GM12878 (cell line): ENCODE measurements around the gene CLSTN2. TPM values are rescaled to one million over a fixed set of nuclear protein-coding genes. Genes with fewer than 3 reads are reported as not detected.

ENCODE experiments used
- ATAC-seq: fragments of 200-7000 bp; cut with Tn5 transposase; 3 replicates; pipeline ENCODE4 v1.9.1; 2020; ENCODE audit warnings: mild to moderate bottlenecking, moderate library complexity
- BruUV-seq: library from RNA; stranded (reverse); fragments of 400-500 nt; replicated peaks from 2 replicates; lab custom pipeline; 2021; lab: Mats Ljungman, UMichigan
- CTCF ChIA-PET: fragments of 300-600 bp; sonication (Branson Sonifier 250); formaldehyde crosslinking; extraction: SDS; loops from one replicate; lab custom pipeline; 2021; ENCODE audit warnings: inconsistent platforms; lab: Yijun Ruan, JAX
- POLR2A ChIA-PET: fragments of 350-600 bp; formaldehyde crosslinking; extraction: SDS; loops from one replicate; lab custom pipeline; 2021; ENCODE audit warnings: inconsistent platforms; lab: Charles Lee
- RAD21 ChIA-PET: fragments of 300-600 bp; sonication (Branson Sonifier 250); formaldehyde crosslinking; loops from one replicate; lab custom pipeline; 2023; ENCODE audit warnings: antibody characterized with exemption; ENCODE audit not compliant: unreplicated experiment; lab: Charles Lee
- SMC1A ChIA-PET: fragments of 300-600 bp; sonication (Branson Sonifier 250); formaldehyde crosslinking; loops from one replicate; lab custom pipeline; 2023; ENCODE audit not compliant: unreplicated experiment, uncharacterized antibody; lab: Charles Lee
- DNase-seq: peaks from one replicate; pipeline ENCODE4 v3.0.0-alpha.2; 2011; ENCODE audit warnings: low read depth, low spot score
- FAIRE-seq: peaks from 3 replicates; lab custom pipeline; 2011; peaks lifted over from hg19 to GRCh38; lab: Jason Lieb, UNC
- H2AFZ ChIP-seq: 2 replicates; pipeline ENCODE4 v1.6.0; 2011; ENCODE audit warnings: low read depth, low read length, control low read depth; ENCODE audit not compliant: control insufficient read depth
- H3K27ac ChIP-seq: 2 replicates; pipeline ENCODE4 v1.5.1; 2011; ENCODE audit warnings: control low read depth; ENCODE audit not compliant: control insufficient read depth, insufficient read depth
- H3K27me3 ChIP-seq, 2 experiments: replicated peaks in 1 of 2; 2 replicates each; pipeline versions ENCODE4 v1.6.0 to v1.6.1; 2011; ENCODE audit warnings: low read length in 1 of 2; ENCODE audit not compliant: control insufficient read depth in 2 of 2, insufficient read depth in 2 of 2
- H3K36me3 ChIP-seq, 2 experiments: 2 replicates each; pipeline ENCODE4 v1.5.1; 2011; ENCODE audit warnings: low read length in 1 of 2; ENCODE audit not compliant: control insufficient read depth in 2 of 2, insufficient read depth in 2 of 2
- H3K4me1 ChIP-seq: 2 replicates; pipeline ENCODE4 v1.6.1; 2011; ENCODE audit warnings: mild to moderate bottlenecking, low read length, moderate library complexity, mixed read lengths; ENCODE audit not compliant: control insufficient read depth, insufficient read depth
- H3K4me2 ChIP-seq: 2 replicates; pipeline ENCODE4 v1.6.0; 2011; ENCODE audit warnings: control low read depth; ENCODE audit not compliant: control insufficient read depth, insufficient read depth
- H3K4me3 ChIP-seq: fragments of 200-600 bp; sonication (generic); 2 replicates; pipeline ENCODE4 v1.5.1; 2016
- H3K79me2 ChIP-seq: 2 replicates; pipeline ENCODE4 v1.6.0; 2011; ENCODE audit warnings: low read length; ENCODE audit not compliant: control insufficient read depth, insufficient read depth
- H3K9ac ChIP-seq: 2 replicates; pipeline ENCODE4 v1.8.0; 2011; ENCODE audit warnings: low read length, control low read depth, mixed read lengths; ENCODE audit not compliant: control insufficient read depth, insufficient read depth
- H3K9me3 ChIP-seq: replicated peaks from 3 replicates; pipeline ENCODE4 v1.5.1; 2011; ENCODE audit warnings: mild to moderate bottlenecking, low read length; ENCODE audit not compliant: control insufficient read depth, insufficient read depth
- H4K20me1 ChIP-seq: 2 replicates; pipeline ENCODE4 v1.6.0; 2011; ENCODE audit not compliant: control insufficient read depth, insufficient read depth
- CEBPZ ChIP-seq: fragments of 150-350 bp; IDR thresholded peaks from 2 replicates; pipeline ENCODE4 v1.6.1; 2016; ENCODE audit warnings: low read depth, low read length
- IRF4 ChIP-seq: IDR thresholded peaks from 2 replicates; pipeline ENCODE4 v1.6.1; 2011; ENCODE audit warnings: low read depth, low read length
- JUNB ChIP-seq: IDR thresholded peaks from 2 replicates; pipeline ENCODE4 v1.6.1; 2016; ENCODE audit warnings: antibody characterized with exemption, mild to moderate bottlenecking
- LARP7 ChIP-seq: fragments of 450-650 bp; IDR thresholded peaks from 2 replicates; pipeline ENCODE4 v1.6.1; 2017; ENCODE audit warnings: mild to moderate bottlenecking
- MEF2A ChIP-seq: IDR thresholded peaks from 2 replicates; pipeline ENCODE4 v1.6.1; 2011; ENCODE audit warnings: low read depth, mild to moderate bottlenecking, low read length, moderate library complexity; ENCODE audit not compliant: insufficient read depth
- MXI1 ChIP-seq: fragments of 150-350 bp; IDR thresholded peaks from 2 replicates; pipeline ENCODE4 v1.6.1; 2011; ENCODE audit warnings: low read depth, mild to moderate bottlenecking, inconsistent platforms, low read length, improper control_type of control experiment
- NRF1 ChIP-seq: conservative IDR thresholded peaks from 2 replicates; pipeline ENCODE4 v1.6.1; 2011; ENCODE audit warnings: mild to moderate bottlenecking, low read depth, low read length, improper control_type of control experiment
- RB1 ChIP-seq: fragments of 450-650 bp; formaldehyde crosslinking; IDR thresholded peaks from 2 replicates; pipeline ENCODE4 v1.6.1; 2017; ENCODE audit warnings: mild to moderate bottlenecking, borderline replicate concordance
- SKIL ChIP-seq: fragments of 450-650 bp; IDR thresholded peaks from 2 replicates; pipeline ENCODE4 v1.6.1; 2017; ENCODE audit warnings: mild to moderate bottlenecking, low read depth, inconsistent platforms; ENCODE audit not compliant: poor library complexity, severe bottlenecking
- SP1 ChIP-seq: IDR thresholded peaks from one replicate; pipeline ENCODE4 v1.6.1; 2011; ENCODE audit warnings: low read depth, low read length
- TARDBP ChIP-seq: IDR thresholded peaks from 2 replicates; pipeline ENCODE4 v1.6.1; 2016; ENCODE audit warnings: borderline replicate concordance
- WGBS: methylation state at CpG from one replicate; pipeline ENCODE4 v1.1.6; 2016; ENCODE audit warnings: low lambda C conversion rate; ENCODE audit not compliant: insufficient replicate concordance, insufficient coverage; ENCODE audit errors: missing lambda C conversion rate; 5-methylcytosine and 5-hydroxymethylcytosine counted together
- in situ Hi-C: fragments of 300-500 bp; cut with MboI; formaldehyde crosslinking; loops from 9 replicates; pipeline ENCODE4 v1.14.3; 2018; ENCODE audit warnings: mixed read lengths
- intact Hi-C: fragments of 100-400 bp; cut with micrococcal nuclease; formaldehyde crosslinking; loops from one replicate; pipeline ENCODE4 v1.14.2; 2022; ENCODE audit not compliant: unreplicated experiment
- polyA plus RNA-seq, 11 experiments: library from polyadenylated mRNA; depleted of rRNA in 4 of 11; unstranded in 6 of 11; stranded (reverse) in 5 of 11; fragments of >200 nt; fragmentation: Nextera tagmentation in 4 of 11; fragmentation: Illumina TruSeq in 1 of 11; extraction: Ambion mirVana in 4 of 11; extraction: Trizol in 1 of 11; gene quantifications; 1 replicate in 1 of 11; 2 replicates in 10 of 11; pipeline versions ENCODE4 v1.2.1 to v1.2.3, GENCODE V29; 2011 to 2016; ENCODE audit warnings: inconsistent platforms in 2 of 11, missing spikeins in 2 of 11, low read depth in 1 of 11
- total RNA-seq, 4 experiments: library from RNA; depleted of rRNA in 3 of 4; stranded (reverse); fragments of >200 nt in 3 of 4; fragmentation: Illumina TruSeq in 1 of 4; extraction: Trizol in 1 of 4; gene quantifications; 2 replicates each; pipeline versions ENCODE4 v1.2.1 to v1.2.3, GENCODE V29; 2013 to 2021

CLSTN2 gene
- total and polyA plus RNA-seq, 10 of the 15 experiments (the other 5 are each of a cell fraction or from before 2014, with no cell fraction given) = under 0.01 to 0.10 (median under 0.01) TPM; not detected in 5

GRCh38 chr3:140252812-140253656, 318.0 kb downstream of the CLSTN2 start:
- ChIA-PET CTCF (interaction anchor here (0.5 to 1.4 kb wide), 2 partner anchors 31 to 167 kb away, joined by 3 to 5 read pairs; no protein-coding TSS in a partner anchor), POLR2A (no interaction called here), RAD21 (no interaction called here), SMC1A (no interaction called here)
- Histone ChIP-seq H4K20me1 (no peaks in the 10 kb centered on the region; the same call in 1 of the 2 replicates), H3K4me3 (no peak overlapping the region), H3K27ac (no peak overlapping the region), H3K9me3 (no peaks in the 10 kb centered on the region), H3K9ac (no peak overlapping the region), H3K4me1 (no peaks in the 10 kb centered on the region), H3K4me2 (no peak overlapping the region), H3K27me3 (no peaks in the 10 kb centered on the region), H2AFZ (no peak overlapping the region), H3K36me3 (no peaks in the 10 kb centered on the region), H3K79me2 (no peaks in the 10 kb centered on the region)
- no TSS peak for BruUV-seq
- WGBS = 23% methylated on average over 9 of the region's 9 CpGs
- ATAC-seq (no peak), FAIRE-seq (no peak), DNase-seq (no peak)
- no peak for TF ChIP-seq MEF2A
- in situ Hi-C loops (no loop called here), intact Hi-C loops (no loop called here)

GRCh38 chr3:140258222-140258724, 323.3 kb downstream of the CLSTN2 start:
- no peaks in the 10 kb centered on the region for H3K9me3 ChIP-seq
- CTCF ChIA-PET = no interaction called here
- RAD21 ChIA-PET = no interaction called here
- in situ Hi-C loops = no loop called here
- H3K79me2 ChIP-seq = no peaks in the 10 kb centered on the region
- H3K27me3 ChIP-seq = no peaks in the 10 kb centered on the region
- DNase-seq (no peak), FAIRE-seq (no peak), ATAC-seq (no peak)
- SMC1A ChIA-PET = no interaction called here
- intact Hi-C loops = no loop called here
- no peaks in the 10 kb centered on the region for H4K20me1 ChIP-seq
- H3K9ac ChIP-seq = no peak overlapping the region
- no peak overlapping the region for H3K4me2 ChIP-seq
- POLR2A ChIA-PET = no interaction called here
- H3K4me3 ChIP-seq = no peak overlapping the region
- H3K36me3 ChIP-seq = no peaks in the 10 kb centered on the region
- no TSS peak for BruUV-seq
- H2AFZ ChIP-seq = no peak overlapping the region
- no peak overlapping the region for H3K27ac ChIP-seq
- WGBS = 22% methylated on average over 4 of the region's 4 CpGs
- H3K4me1 ChIP-seq = no peaks in the 10 kb centered on the region
- no peak for TF ChIP-seq CEBPZ
- TF ChIP-seq LARP7 = no peak
- TF ChIP-seq NRF1 = no peak
- TF ChIP-seq IRF4 = no peak
- no peak for TF ChIP-seq JUNB
- no peak for TF ChIP-seq MXI1
- no peak for TF ChIP-seq SKIL
- TF ChIP-seq RB1 = no peak
- no peak for TF ChIP-seq SP1
- TF ChIP-seq TARDBP = no peak
